H9 (cell line): ENCODE results near the gene OTOS. TPM values are rescaled to one million over a fixed set of nuclear protein-coding genes. Genes with fewer than 3 reads are reported as not detected.

Source experiments
- DNase-seq: peaks from one replicate; pipeline ENCODE4 v3.0.0-alpha.2; 2017
- H2AFZ ChIP-seq: one replicate; pipeline ENCODE4 v1.6.1; 2013; ENCODE audit warnings: mild to moderate bottlenecking, low read length, control low read depth, moderate library complexity
- H2AK5ac ChIP-seq: 2 replicates; pipeline ENCODE4 v1.6.1; 2013; ENCODE audit warnings: low read length, control low read depth, mixed read lengths; ENCODE audit not compliant: insufficient read length
- H2BK120ac ChIP-seq: one replicate; pipeline ENCODE4 v1.6.1; 2013; ENCODE audit warnings: low read depth, mild to moderate bottlenecking, low read length, control low read depth, inconsistent platforms; ENCODE audit not compliant: poor library complexity, severe bottlenecking
- H2BK12ac ChIP-seq: 2 replicates; pipeline ENCODE4 v1.6.1; 2013; ENCODE audit warnings: low read length, control low read depth, mixed read lengths, low read depth; ENCODE audit not compliant: insufficient read length
- H2BK15ac ChIP-seq: 2 replicates; pipeline ENCODE4 v1.6.1; 2013; ENCODE audit warnings: low read depth, low read length, control low read depth
- H2BK20ac ChIP-seq: one replicate; pipeline ENCODE4 v1.6.1; 2013; ENCODE audit warnings: low read depth, mild to moderate bottlenecking, low read length, control low read depth, inconsistent platforms; ENCODE audit not compliant: poor library complexity, severe bottlenecking
- H2BK5ac ChIP-seq: 2 replicates; pipeline ENCODE4 v1.6.1; 2013; ENCODE audit warnings: low read length, control low read depth, mixed read lengths; ENCODE audit not compliant: insufficient read length
- H3K14ac ChIP-seq: 2 replicates; pipeline ENCODE4 v1.6.1; 2013; ENCODE audit warnings: low read length, control low read depth; ENCODE audit not compliant: insufficient read depth
- H3K18ac ChIP-seq: 2 replicates; pipeline ENCODE4 v1.6.1; 2013; ENCODE audit warnings: low read depth, mild to moderate bottlenecking, mixed read lengths, low read length, control low read depth; ENCODE audit not compliant: insufficient read length
- H3K23ac ChIP-seq: 2 replicates; pipeline ENCODE4 v1.6.1; 2013; ENCODE audit warnings: low read length, control low read depth, mixed read lengths, low read depth; ENCODE audit not compliant: insufficient read length
- H3K23me2 ChIP-seq: 2 replicates; pipeline ENCODE4 v1.6.1; 2013; ENCODE audit warnings: low read depth, mild to moderate bottlenecking, mixed read lengths, low read length, control low read depth; ENCODE audit not compliant: insufficient read length, poor library complexity, severe bottlenecking
- H3K27ac ChIP-seq: 2 replicates; pipeline ENCODE4 v1.5.1; 2013; ENCODE audit warnings: low read length, control low read depth, mixed read lengths, low read depth; ENCODE audit not compliant: insufficient read length
- H3K27me3 ChIP-seq: 2 replicates; pipeline ENCODE4 v1.6.1; 2013; ENCODE audit warnings: low read length, control low read depth, inconsistent platforms; ENCODE audit not compliant: insufficient read depth
- H3K4ac ChIP-seq: 2 replicates; pipeline ENCODE4 v1.6.1; 2013; ENCODE audit warnings: low read depth, mild to moderate bottlenecking, control low read depth, inconsistent platforms, low read length, moderate library complexity
- H3K4me1 ChIP-seq: 2 replicates; pipeline ENCODE4 v1.6.1; 2013; ENCODE audit warnings: low read length, control low read depth, inconsistent platforms; ENCODE audit not compliant: insufficient read depth
- H3K4me2 ChIP-seq: 2 replicates; pipeline ENCODE4 v1.6.1; 2013; ENCODE audit warnings: low read length, control low read depth, mixed read lengths; ENCODE audit not compliant: insufficient read length, insufficient read depth
- H3K56ac ChIP-seq: 2 replicates; pipeline ENCODE4 v1.6.1; 2013; ENCODE audit warnings: low read depth, mild to moderate bottlenecking, mixed read lengths, low read length, control low read depth; ENCODE audit not compliant: insufficient read length
- H3K79me1 ChIP-seq: 2 replicates; pipeline ENCODE4 v1.6.1; 2013; ENCODE audit warnings: low read depth, mild to moderate bottlenecking, moderate library complexity, low read length, control low read depth, inconsistent platforms; ENCODE audit not compliant: insufficient read depth, poor library complexity, severe bottlenecking
- H3K79me2 ChIP-seq: 2 replicates; pipeline ENCODE4 v1.6.1; 2013; ENCODE audit warnings: low read length, control low read depth, inconsistent platforms; ENCODE audit not compliant: insufficient read depth
- H3K9ac ChIP-seq: 2 replicates; pipeline ENCODE4 v1.6.1; 2013; ENCODE audit warnings: low read length, control low read depth, mixed read lengths; ENCODE audit not compliant: insufficient read length; ENCODE audit errors: extremely low read depth
- H3K9me3 ChIP-seq: one replicate; pipeline ENCODE4 v1.6.1; 2013; ENCODE audit warnings: low read depth, low read length, inconsistent platforms; ENCODE audit not compliant: control insufficient read depth
- H3T11ph ChIP-seq: one replicate; pipeline ENCODE4 v1.6.1; 2013; ENCODE audit warnings: mild to moderate bottlenecking, low read length, control low read depth, inconsistent platforms
- H4K20me1 ChIP-seq: one replicate; pipeline ENCODE4 v1.6.1; 2013; ENCODE audit not compliant: control insufficient read depth, insufficient read length, insufficient read depth
- H4K5ac ChIP-seq: 2 replicates; pipeline ENCODE4 v1.6.1; 2013; ENCODE audit warnings: low read depth, mild to moderate bottlenecking, mixed read lengths, low read length, control low read depth; ENCODE audit not compliant: insufficient read length
- H4K8ac ChIP-seq: replicated peaks from 2 replicates; pipeline ENCODE4 v1.6.1; 2013; ENCODE audit warnings: low read length, control low read depth, mixed read lengths, low read depth; ENCODE audit not compliant: insufficient read length
- H4K91ac ChIP-seq: 2 replicates; pipeline ENCODE4 v1.6.1; 2013; ENCODE audit warnings: low read depth, mild to moderate bottlenecking, moderate library complexity, mixed read lengths, low read length, control low read depth; ENCODE audit not compliant: insufficient read length
- H3K27ac Mint-ChIP-seq, 3 experiments: 2 replicates in 2 of 3; 3 replicates in 1 of 3; pipeline ENCODE4 v1.8.0; 2020 to 2021; ENCODE audit warnings: mixed read lengths in 3 of 3, mild to moderate bottlenecking in 1 of 3, moderate library complexity in 1 of 3
- H3K27me3 Mint-ChIP-seq: 2 replicates; pipeline ENCODE4 v1.8.0; 2021; ENCODE audit warnings: low read depth, mild to moderate bottlenecking, moderate library complexity, mixed read lengths
- H3K36me3 Mint-ChIP-seq, 3 experiments: 2 replicates in 2 of 3; 3 replicates in 1 of 3; pipeline ENCODE4 v1.8.0; 2020 to 2021; ENCODE audit warnings: low read depth in 3 of 3, mixed read lengths in 3 of 3; ENCODE audit not compliant: insufficient read depth in 1 of 3
- H3K4me1 Mint-ChIP-seq, 2 experiments: 2 replicates each; pipeline ENCODE4 v1.8.0; 2020; ENCODE audit warnings: mixed read lengths in 2 of 2
- H3K4me3 Mint-ChIP-seq, 2 experiments: 2 replicates in 1 of 2; 3 replicates in 1 of 2; pipeline ENCODE4 v1.8.0; 2020 to 2021; ENCODE audit warnings: mild to moderate bottlenecking in 2 of 2, mixed read lengths in 2 of 2, moderate library complexity in 1 of 2
- H3K9me3 Mint-ChIP-seq, 2 experiments: 2 replicates in 1 of 2; 3 replicates in 1 of 2; pipeline ENCODE4 v1.8.0; 2020; ENCODE audit warnings: mild to moderate bottlenecking in 2 of 2, mixed read lengths in 2 of 2, moderate library complexity in 1 of 2
- WGBS: extraction: QIAGEN DNeasy Blood & Tissue Kit; methylation state at CpG from one replicate; pipeline ENCODE4 v1.1.7; 2013; ENCODE audit warnings: missing lambda C conversion rate, low lambda C conversion rate, mixed read lengths; ENCODE audit not compliant: insufficient read length; ENCODE audit errors: extremely low coverage; 5-methylcytosine and 5-hydroxymethylcytosine counted together
- total RNA-seq: library from RNA; stranded (reverse); gene quantifications from 2 replicates; pipeline ENCODE4 v1.2.1, GENCODE V29; 2021
- TF ChIP-seq, protein P1 (sequence below): fragments of 200-600 bp; sonication (generic); conservative IDR thresholded peaks from 3 replicates; pipeline ENCODE4 v1.8.0; 2021; ENCODE audit warnings: antibody characterized with exemption, mild to moderate bottlenecking

OTOS gene
- total RNA-seq, 1 experiment from 2014 or later = not detected

DNA sequence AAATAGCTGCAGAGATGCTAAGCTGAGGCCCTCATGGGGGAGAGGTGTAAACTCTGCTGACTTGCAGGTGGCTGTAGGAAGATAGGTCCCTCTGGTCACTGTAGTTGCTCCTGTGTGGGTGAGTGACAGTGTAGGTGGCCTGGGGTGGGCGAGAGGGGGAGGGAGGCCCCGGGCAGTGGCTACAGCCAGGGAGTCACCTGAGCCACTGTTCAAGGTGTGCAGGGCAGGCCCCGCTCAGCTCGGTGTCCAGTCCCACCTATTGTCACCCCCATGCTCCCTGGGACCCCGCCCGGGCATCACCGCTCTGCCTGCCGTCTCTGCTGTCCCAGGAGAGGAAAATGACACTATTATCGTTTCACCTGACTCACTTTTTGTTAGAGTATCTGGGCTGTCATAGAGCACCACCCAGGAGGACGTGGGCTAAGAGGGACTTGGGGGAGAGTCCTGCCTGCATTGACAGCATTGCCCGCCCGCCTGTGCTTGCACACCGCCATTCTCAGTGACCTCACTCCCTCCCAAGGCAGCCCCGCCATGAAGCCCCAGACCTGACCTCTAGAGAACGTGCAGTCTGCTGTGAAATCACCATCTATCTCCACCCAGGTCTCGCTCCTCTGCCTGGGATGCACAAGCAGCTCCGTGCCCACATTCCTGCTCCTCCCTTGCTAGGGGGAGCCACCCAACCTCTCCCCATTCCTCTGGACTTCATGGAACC lies 33.5 kb downstream of the OTOS start:
- Histone ChIP-seq H3K27me3 (no peaks in the 10 kb centered on the region), H3K4ac (no peak overlapping the region), H3K27ac (no peak overlapping the region), H3K9me3 (no peaks in the 10 kb centered on the region), H2BK120ac (no peak overlapping the region), H3K9ac (no peak overlapping the region), H2BK12ac (no peak overlapping the region), H4K91ac (no peak overlapping the region), H3K23me2 (no peaks in the 10 kb centered on the region), H2AK5ac (no peak overlapping the region), H3K18ac (no peak overlapping the region), H3T11ph (no peak overlapping the region), H2AFZ (no peak overlapping the region), H2BK20ac (no peak overlapping the region), H3K4me2 (no peak overlapping the region), H3K79me2 (no peaks in the 10 kb centered on the region), H3K23ac (no peak overlapping the region), H3K79me1 (no peaks in the 10 kb centered on the region), H4K8ac (no peak overlapping the region), H3K14ac (no peak overlapping the region; the same call in 1 of the 2 replicates), H3K4me1 (no peaks in the 10 kb centered on the region), H2BK5ac (no peak overlapping the region), H4K20me1 (no peaks in the 10 kb centered on the region), H2BK15ac (no peak overlapping the region), H4K5ac (no peak overlapping the region), H3K56ac (no peak overlapping the region)
- H3K27me3 Mint-ChIP-seq = peaks cover 11% of the 10 kb centered on the region
- WGBS = no CpG with 5 or more reads among the region's 17 CpGs
- peaks cover 3 to 9% of the 10 kb centered on the region in 2 experiments; a peak in 3 of 5 replicates for H3K9me3 Mint-ChIP-seq
- no peaks in the 10 kb centered on the region; a peak in 1 of 4 replicates for H3K4me1 Mint-ChIP-seq
- peaks cover 0 to 6% (median 0%) of the 10 kb centered on the region in 3 experiments; a peak in 2 of 7 replicates for H3K36me3 Mint-ChIP-seq
- H3K27ac Mint-ChIP-seq = no peak overlapping the region
- no peak overlapping the region for H3K4me3 Mint-ChIP-seq
- TF ChIP-seq, protein P1, sequence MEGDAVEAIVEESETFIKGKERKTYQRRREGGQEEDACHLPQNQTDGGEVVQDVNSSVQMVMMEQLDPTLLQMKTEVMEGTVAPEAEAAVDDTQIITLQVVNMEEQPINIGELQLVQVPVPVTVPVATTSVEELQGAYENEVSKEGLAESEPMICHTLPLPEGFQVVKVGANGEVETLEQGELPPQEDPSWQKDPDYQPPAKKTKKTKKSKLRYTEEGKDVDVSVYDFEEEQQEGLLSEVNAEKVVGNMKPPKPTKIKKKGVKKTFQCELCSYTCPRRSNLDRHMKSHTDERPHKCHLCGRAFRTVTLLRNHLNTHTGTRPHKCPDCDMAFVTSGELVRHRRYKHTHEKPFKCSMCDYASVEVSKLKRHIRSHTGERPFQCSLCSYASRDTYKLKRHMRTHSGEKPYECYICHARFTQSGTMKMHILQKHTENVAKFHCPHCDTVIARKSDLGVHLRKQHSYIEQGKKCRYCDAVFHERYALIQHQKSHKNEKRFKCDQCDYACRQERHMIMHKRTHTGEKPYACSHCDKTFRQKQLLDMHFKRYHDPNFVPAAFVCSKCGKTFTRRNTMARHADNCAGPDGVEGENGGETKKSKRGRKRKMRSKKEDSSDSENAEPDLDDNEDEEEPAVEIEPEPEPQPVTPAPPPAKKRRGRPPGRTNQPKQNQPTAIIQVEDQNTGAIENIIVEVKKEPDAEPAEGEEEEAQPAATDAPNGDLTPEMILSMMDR = no peak
- DNase-seq = no peak
